RWPE2 (cell line): ENCODE results near the gene PSMD1.

Source experiments
- ATAC-seq: fragments of 200-7000 bp; cut with Tn5 transposase; 3 replicates; pipeline ENCODE4 v1.9.1; 2021; ENCODE audit warnings: low read depth
- DNase-seq: peaks from one replicate; pipeline ENCODE4 v3.0.0-alpha.2; 2020; ENCODE audit warnings: low spot score
- H3K27ac ChIP-seq: fragments of 450-650 bp; 2 replicates; pipeline ENCODE4 v1.5.1; 2017; ENCODE audit warnings: mild to moderate bottlenecking; ENCODE audit not compliant: poor library complexity, severe bottlenecking
- H3K27me3 ChIP-seq: fragments of 250-450 bp; sonication (Bioruptor Pico); 2 replicates; pipeline ENCODE4 v1.5.1; 2021; ENCODE audit warnings: mild to moderate bottlenecking, moderate library complexity; ENCODE audit not compliant: insufficient read depth, poor library complexity, severe bottlenecking
- H3K36me3 ChIP-seq: fragments of 250-450 bp; sonication (Bioruptor Pico); 2 replicates; pipeline ENCODE4 v1.5.1; 2020; ENCODE audit warnings: low read depth, mild to moderate bottlenecking, moderate library complexity
- H3K4me1 ChIP-seq: fragments of 250-450 bp; sonication (Bioruptor Pico); 2 replicates; pipeline ENCODE4 v1.5.1; 2021; ENCODE audit warnings: mild to moderate bottlenecking, moderate library complexity; ENCODE audit not compliant: insufficient read depth, poor library complexity, severe bottlenecking
- H3K4me3 ChIP-seq: fragments of 250-450 bp; sonication (Bioruptor Pico); 2 replicates; pipeline ENCODE4 v1.5.1; 2021; ENCODE audit warnings: mild to moderate bottlenecking, moderate library complexity; ENCODE audit not compliant: severe bottlenecking
- H3K9me3 ChIP-seq: fragments of 250-450 bp; sonication (Bioruptor Pico); 2 replicates; pipeline ENCODE4 v1.5.1; 2021; ENCODE audit warnings: mild to moderate bottlenecking, moderate library complexity; ENCODE audit not compliant: severe bottlenecking
- TF ChIP-seq, protein P1 (sequence below): fragments of 450-650 bp; IDR thresholded peaks from one replicate; pipeline ENCODE4 v1.5.1; 2017; ENCODE audit warnings: mild to moderate bottlenecking, moderate library complexity; ENCODE audit not compliant: poor library complexity, severe bottlenecking

Gene PSMD1

DNA sequence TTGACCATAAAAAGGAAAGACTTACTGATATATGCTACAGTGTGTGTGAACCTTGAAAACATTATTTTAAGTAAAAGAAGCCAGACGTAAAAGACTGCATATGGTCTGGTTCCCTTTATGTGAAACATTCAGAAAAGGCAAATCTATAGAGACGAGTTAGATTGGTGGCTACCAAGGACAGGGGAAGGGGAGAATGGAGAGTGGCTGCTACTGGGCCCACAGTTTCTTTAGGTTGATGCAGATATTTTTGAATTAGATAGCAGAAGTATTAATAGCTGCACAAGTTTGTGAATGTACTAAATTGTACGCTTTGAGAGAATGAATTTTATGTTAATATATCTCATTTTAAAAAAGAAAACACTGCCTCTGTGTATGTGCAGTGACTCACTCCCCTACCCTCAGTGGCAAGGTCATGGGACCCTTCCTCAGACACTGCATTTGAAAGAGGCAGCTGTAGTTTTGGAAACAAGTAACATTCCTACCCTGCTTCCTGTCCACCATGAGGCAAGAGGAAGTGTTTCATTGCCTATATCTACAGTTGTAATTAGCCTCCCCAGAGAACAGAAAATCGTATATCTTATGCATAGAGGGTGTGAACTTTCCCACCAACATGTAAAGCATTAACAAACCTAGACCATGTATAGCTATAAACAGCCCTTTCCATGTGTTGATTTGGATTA is 111.9 kb downstream of the PSMD1 start:
- TF ChIP-seq, protein P1, sequence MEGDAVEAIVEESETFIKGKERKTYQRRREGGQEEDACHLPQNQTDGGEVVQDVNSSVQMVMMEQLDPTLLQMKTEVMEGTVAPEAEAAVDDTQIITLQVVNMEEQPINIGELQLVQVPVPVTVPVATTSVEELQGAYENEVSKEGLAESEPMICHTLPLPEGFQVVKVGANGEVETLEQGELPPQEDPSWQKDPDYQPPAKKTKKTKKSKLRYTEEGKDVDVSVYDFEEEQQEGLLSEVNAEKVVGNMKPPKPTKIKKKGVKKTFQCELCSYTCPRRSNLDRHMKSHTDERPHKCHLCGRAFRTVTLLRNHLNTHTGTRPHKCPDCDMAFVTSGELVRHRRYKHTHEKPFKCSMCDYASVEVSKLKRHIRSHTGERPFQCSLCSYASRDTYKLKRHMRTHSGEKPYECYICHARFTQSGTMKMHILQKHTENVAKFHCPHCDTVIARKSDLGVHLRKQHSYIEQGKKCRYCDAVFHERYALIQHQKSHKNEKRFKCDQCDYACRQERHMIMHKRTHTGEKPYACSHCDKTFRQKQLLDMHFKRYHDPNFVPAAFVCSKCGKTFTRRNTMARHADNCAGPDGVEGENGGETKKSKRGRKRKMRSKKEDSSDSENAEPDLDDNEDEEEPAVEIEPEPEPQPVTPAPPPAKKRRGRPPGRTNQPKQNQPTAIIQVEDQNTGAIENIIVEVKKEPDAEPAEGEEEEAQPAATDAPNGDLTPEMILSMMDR = no peak
- H3K36me3 ChIP-seq = peaks cover 74% of the 10 kb centered on the region
- H3K9me3 ChIP-seq = no peaks in the 10 kb centered on the region
- DNase-seq (no peak), ATAC-seq (no peak)
- H3K27me3 ChIP-seq = no peaks in the 10 kb centered on the region
- H3K4me1 ChIP-seq = no peaks in the 10 kb centered on the region
- H3K27ac ChIP-seq = no peak overlapping the region
- no peak overlapping the region for H3K4me3 ChIP-seq

DNA sequence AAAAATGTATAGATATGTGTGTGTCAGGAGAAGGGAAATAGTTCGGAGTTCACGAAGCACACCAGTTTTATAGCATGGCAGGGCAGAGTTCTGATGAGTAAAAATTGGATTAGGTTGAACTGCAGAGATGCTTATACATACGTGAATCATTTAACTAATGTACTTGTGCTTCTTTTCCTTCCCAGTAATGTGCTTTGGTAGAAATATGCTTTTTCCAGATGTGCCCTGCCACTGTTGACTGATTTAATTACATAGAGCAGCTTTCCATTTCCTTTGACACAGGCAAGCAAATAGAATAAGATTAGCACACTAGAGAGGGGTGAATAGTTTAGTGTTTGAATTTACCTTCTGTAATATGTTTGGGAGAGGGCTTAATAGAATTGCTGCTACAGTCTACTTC is 112.8 kb downstream of the PSMD1 start:
- peaks cover 74% of the 10 kb centered on the region for H3K36me3 ChIP-seq
- no peak for DNase-seq
- no peaks in the 10 kb centered on the region for H3K27me3 ChIP-seq
- no peak for ATAC-seq
- no peaks in the 10 kb centered on the region for H3K9me3 ChIP-seq
- TF ChIP-seq, protein P1 = no peak
- H3K27ac ChIP-seq = no peak overlapping the region
- no peak overlapping the region for H3K4me3 ChIP-seq
- no peaks in the 10 kb centered on the region for H3K4me1 ChIP-seq

DNA sequence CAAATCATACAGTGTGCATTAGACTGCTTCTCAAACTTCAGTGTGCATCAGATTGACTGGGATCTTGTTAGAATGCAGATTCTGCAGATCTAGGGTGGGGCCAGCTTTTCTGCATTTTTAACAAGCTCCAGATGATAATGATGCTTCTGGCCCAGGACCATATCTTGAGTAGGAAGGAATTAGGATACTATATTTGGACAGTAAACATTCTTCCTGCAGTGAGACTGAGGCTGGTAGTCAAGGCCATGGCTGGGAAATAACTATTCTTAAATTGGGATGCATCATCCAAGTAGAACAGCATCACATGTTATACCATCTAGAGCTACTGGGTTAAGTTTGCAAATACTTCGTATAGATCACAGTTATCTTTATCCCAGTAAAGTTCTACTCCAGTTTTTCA is 113.4 kb downstream of the PSMD1 start:
- Histone ChIP-seq H3K27me3 (no peaks in the 10 kb centered on the region), H3K9me3 (no peaks in the 10 kb centered on the region), H3K27ac (no peak overlapping the region), H3K4me1 (no peaks in the 10 kb centered on the region), H3K36me3 (peaks cover 73% of the 10 kb centered on the region), H3K4me3 (no peak overlapping the region)
- DNase-seq (no peak), ATAC-seq (no peak)
- TF ChIP-seq, protein P1 = no peak

DNA sequence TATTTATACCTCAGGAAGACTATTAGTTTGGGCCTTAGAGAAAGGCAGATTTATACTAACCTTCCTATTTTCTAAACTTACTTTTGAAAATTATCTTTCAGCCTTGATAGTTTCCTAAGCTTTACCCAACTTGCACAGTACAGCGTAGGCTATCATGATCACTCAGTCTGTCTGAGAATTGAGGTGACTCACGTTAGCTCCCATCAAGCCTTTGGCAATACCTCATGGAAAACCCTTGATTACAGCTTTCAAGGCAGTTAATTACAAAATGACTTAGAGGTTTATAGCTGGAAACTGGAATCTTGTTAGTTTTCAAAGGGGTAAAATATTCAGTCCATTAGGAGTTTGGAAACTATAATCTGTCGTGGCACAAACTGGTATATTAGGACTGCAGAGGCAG is 115.4 kb downstream of the PSMD1 start:
- DNase-seq (no peak), ATAC-seq (no peak)
- Histone ChIP-seq H3K36me3 (peaks cover 56% of the 10 kb centered on the region), H3K4me3 (no peak overlapping the region), H3K9me3 (no peaks in the 10 kb centered on the region), H3K27ac (no peak overlapping the region), H3K4me1 (no peaks in the 10 kb centered on the region), H3K27me3 (no peaks in the 10 kb centered on the region)
- TF ChIP-seq, protein P1 = no peak

DNA sequence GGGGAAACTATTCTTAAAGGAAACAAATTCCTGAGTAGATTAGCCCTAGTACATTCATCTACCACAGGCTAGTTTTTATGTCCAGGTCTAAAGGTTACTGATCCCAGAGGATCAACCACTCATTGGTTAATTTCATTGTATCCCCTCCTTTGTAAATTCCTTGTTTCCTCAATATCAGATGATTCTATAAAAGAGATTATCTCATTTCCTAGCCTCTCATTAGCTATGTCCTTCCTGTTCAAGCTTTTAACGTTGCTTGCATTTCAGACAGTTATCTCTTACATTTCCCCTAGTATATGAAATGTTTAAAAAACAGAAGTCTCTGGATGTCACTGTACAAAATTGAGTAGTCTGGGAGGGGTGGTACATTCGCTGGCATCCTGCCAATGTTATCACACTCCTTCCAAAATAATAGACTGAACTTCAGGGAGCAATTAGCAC is 117.6 kb downstream of the PSMD1 start:
- Histone ChIP-seq H3K4me3 (no peak overlapping the region), H3K36me3 (peaks cover 37% of the 10 kb centered on the region), H3K9me3 (no peaks in the 10 kb centered on the region), H3K4me1 (no peaks in the 10 kb centered on the region), H3K27ac (no peak overlapping the region), H3K27me3 (no peaks in the 10 kb centered on the region)
- DNase-seq (no peak), ATAC-seq (no peak)
- TF ChIP-seq, protein P1 = no peak
